Ishikawa (cell line): Measurements from ENCODE around the gene LUC7L3.

Source experiments
- CEBPB ChIP-seq: IDR thresholded peaks from 2 replicates; pipeline ENCODE4 v1.6.1; 2012
- CREB1 ChIP-seq: IDR thresholded peaks from 2 replicates; pipeline ENCODE4 v1.6.1; 2012; ENCODE audit warnings: low read depth
- EGR1 ChIP-seq: IDR thresholded peaks from 2 replicates; pipeline ENCODE4 v1.6.1; 2012
- EP300 ChIP-seq: IDR thresholded peaks from 2 replicates; pipeline ENCODE4 v1.6.1; 2012; ENCODE audit warnings: borderline replicate concordance
- FOXM1 ChIP-seq: IDR thresholded peaks from 2 replicates; pipeline ENCODE4 v1.6.1; 2012; ENCODE audit warnings: low read depth, borderline replicate concordance
- MAX ChIP-seq: IDR thresholded peaks from 2 replicates; pipeline ENCODE4 v1.6.1; 2012
- NFIC ChIP-seq: IDR thresholded peaks from 2 replicates; pipeline ENCODE4 v1.6.1; 2012
- RAD21 ChIP-seq: IDR thresholded peaks from 2 replicates; pipeline ENCODE4 v1.6.1; 2012; ENCODE audit warnings: low read depth
- REST ChIP-seq: IDR thresholded peaks from 2 replicates; pipeline ENCODE4 v1.6.1; 2012; ENCODE audit warnings: low read depth, mild to moderate bottlenecking
- TAF1 ChIP-seq: IDR thresholded peaks from 2 replicates; pipeline ENCODE4 v1.6.1; 2012; ENCODE audit warnings: low read depth, mild to moderate bottlenecking
- TCF12 ChIP-seq: IDR thresholded peaks from 2 replicates; pipeline ENCODE4 v1.6.1; 2012; ENCODE audit warnings: low read depth
- TEAD4 ChIP-seq: IDR thresholded peaks from 2 replicates; pipeline ENCODE4 v1.6.1; 2012
- USF1 ChIP-seq: IDR thresholded peaks from 2 replicates; pipeline ENCODE4 v1.6.1; 2012
- YY1 ChIP-seq: IDR thresholded peaks from 2 replicates; pipeline ENCODE4 v1.6.1; 2012; ENCODE audit warnings: low read depth
- ZBTB7A ChIP-seq: IDR thresholded peaks from 2 replicates; pipeline ENCODE4 v1.6.1; 2012; ENCODE audit warnings: low read depth

LUC7L3 gene

GRCh38 chr17:50785126-50785525 lies 65.7 kb downstream of the LUC7L3 start:
- TF ChIP-seq USF1: no peak
- no peak for TF ChIP-seq EP300
- no peak for TF ChIP-seq NFIC
- TF ChIP-seq ZBTB7A: no peak
- no peak for TF ChIP-seq RAD21
- no peak for TF ChIP-seq MAX
- no peak for TF ChIP-seq TEAD4
- no peak for TF ChIP-seq FOXM1
- no peak for TF ChIP-seq CREB1
- TF ChIP-seq REST: no peak
- TF ChIP-seq CEBPB: no peak
- no peak for TF ChIP-seq TAF1
- no peak for TF ChIP-seq TCF12
- TF ChIP-seq YY1: no peak
- TF ChIP-seq EGR1: no peak

- TF ChIP-seq REST (no peak), CREB1 (no peak), NFIC (no peak), TAF1 (no peak), RAD21 (no peak), YY1 (no peak), TEAD4 (no peak), EGR1 (no peak)
Observed at GRCh38 chr17:50785946-50786570, 66.7 kb downstream of the LUC7L3 start.

GRCh38 chr17:50787106-50787505 lies 67.7 kb downstream of the LUC7L3 start:
- no peak for TF ChIP-seq EGR1
- no peak for TF ChIP-seq EP300
- TF ChIP-seq CEBPB: no peak
- TF ChIP-seq NFIC: no peak
- TF ChIP-seq YY1: no peak

GRCh38 chr17:50790618-50791017 lies 71.2 kb downstream of the LUC7L3 start:
- TF ChIP-seq RAD21 (no peak), TEAD4 (no peak), REST (no peak), MAX (no peak), USF1 (no peak), ZBTB7A (no peak), CEBPB (no peak)

GRCh38 chr17:50792132-50792531 lies 72.7 kb downstream of the LUC7L3 start:
- TF ChIP-seq TAF1: no peak
- no peak for TF ChIP-seq NFIC
